Right lobe of liver (tissue), 6 donors: ENCODE data around the gene LAMC2. TPM values are rescaled to one million over a fixed set of nuclear protein-coding genes. Genes with fewer than 3 reads are reported as not detected.

Experiments used
- ATAC-seq, 4 donors: fragments of 200-7000 bp; cut with Tn5 transposase; one replicate each; pipeline ENCODE4 v1.9.1; 2020; ENCODE audit warnings: mild to moderate bottlenecking in 4 of 4, moderate library complexity in 4 of 4
- DNase-seq, 3 donors: peaks; one replicate each; pipeline ENCODE4 v3.0.0-alpha.2; 2020
- H3K27ac ChIP-seq, 3 donors: fragments of 200-600 bp; one replicate each; pipeline ENCODE4 v1.8.0; 2022
- H3K27me3 ChIP-seq, 2 donors: fragments of 200-600 bp; one replicate each; pipeline ENCODE4 v1.8.0; 2022
- H3K36me3 ChIP-seq, 4 donors: fragments of 200-600 bp; sonication (generic) in 1 of 4; one replicate each; pipeline versions ENCODE4 v1.5.1 to v1.8.0; 2017 to 2022; ENCODE audit warnings: control low read depth in 1 of 4
- H3K4me1 ChIP-seq, 4 donors: fragments of 200-600 bp; sonication (generic) in 1 of 4; one replicate each; pipeline versions ENCODE4 v1.5.1 to v1.8.0; 2017 to 2022; ENCODE audit warnings: control low read depth in 1 of 4
- H3K4me3 ChIP-seq, 3 donors: fragments of 200-600 bp; one replicate each; pipeline ENCODE4 v1.8.0; 2022
- H3K9me3 ChIP-seq, 4 donors: fragments of 200-600 bp; sonication (generic) in 1 of 4; one replicate each; pipeline versions ENCODE4 v1.5.1 to v1.8.0; 2017 to 2022; ENCODE audit warnings: control low read depth in 1 of 4
- CTCF ChIP-seq, 4 donors: fragments of 200-600 bp in 3 of 4; fragments of 450-650 bp in 1 of 4; IDR thresholded peaks; one replicate each; pipeline versions ENCODE4 v1.5.1 to v1.8.0; 2016 to 2022; ENCODE audit warnings: antibody characterized with exemption in 4 of 4, mild to moderate bottlenecking in 2 of 4
- POLR2A ChIP-seq: fragments of 450-650 bp; IDR thresholded peaks from one replicate; pipeline ENCODE4 v1.6.1; 2017; ENCODE audit warnings: antibody characterized with exemption, mild to moderate bottlenecking
- WGBS: methylation state at CpG from one replicate; pipeline ENCODE4 v1.1.6; 2018; ENCODE audit warnings: low coverage, low lambda C conversion rate; ENCODE audit not compliant: insufficient coverage; ENCODE audit errors: missing lambda C conversion rate; 5-methylcytosine and 5-hydroxymethylcytosine counted together
- intact Hi-C, 2 donors: fragments of 100-400 bp; cut with DNase I; formaldehyde crosslinking; loops; one replicate each; pipeline versions ENCODE4 v1.11.2 to v1.14.1; 2022
- total RNA-seq, 6 experiments: library from RNA; depleted of rRNA in 2 of 6; stranded (reverse); fragments of >200 nt in 2 of 6; fragmentation: NEBNext Ultra II Directional in 3 of 6; extraction: Animal tissue kit (Norgen Biotek cat#: 25700) in 3 of 6; gene quantifications; one replicate each; pipeline versions ENCODE4 v1.1.0 to v1.2.4, GENCODE V29; 2016 to 2023
- donor health status: DM: no; HTN: yes; CAD: no.
- donor health status: DM: no; HTN: no; CAD: no.
- donor health status: DM: no; HTN: no; CAD: no.
- donor health status: DM: no; HTN: yes; CAD: no.
- donor health status: DM: no; HTN: yes; CAD: no.

The LAMC2 gene
- total RNA-seq, 6 experiments from 2014 or later: 0.17 to 1.5 (median 0.49) TPM

- no peak overlapping the region for H3K4me3 ChIP-seq
- no peaks in the 10 kb centered on the region for H3K4me1 ChIP-seq
- H3K27ac ChIP-seq: no peak overlapping the region
- ATAC-seq (no peak), DNase-seq (no peak)
- no peaks in the 10 kb centered on the region for H3K36me3 ChIP-seq
- H3K27me3 ChIP-seq: no peaks in the 10 kb centered on the region
- H3K9me3 ChIP-seq: no peaks in the 10 kb centered on the region
- intact Hi-C loops: no loop called here
- TF ChIP-seq POLR2A (no peak), CTCF (IDR thresholded peaks at IDR 0.05) (no peak)
- 40% methylated on average over 2 of the region's 3 CpGs for WGBS
Observed at GRCh38 chr1:183274836-183275235, 88.8 kb downstream of the LAMC2 start.

- WGBS: 61% methylated on average over 2 of the region's 3 CpGs
- TF ChIP-seq CTCF (IDR thresholded peaks at IDR 0.05) (no peak), POLR2A (no peak)
- H3K36me3 ChIP-seq: no peaks in the 10 kb centered on the region
- no peak overlapping the region for H3K27ac ChIP-seq
- H3K4me3 ChIP-seq: no peak overlapping the region
- H3K9me3 ChIP-seq: no peaks in the 10 kb centered on the region
- intact Hi-C loops: no loop called here
- DNase-seq: no peak
- no peaks in the 10 kb centered on the region for H3K27me3 ChIP-seq
- no peak for ATAC-seq
- H3K4me1 ChIP-seq: no peaks in the 10 kb centered on the region
Observed at GRCh38 chr1:183275322-183275721, 89.3 kb downstream of the LAMC2 start.

GRCh38 chr1:183276386-183277080, 90.5 kb downstream of the LAMC2 start:
- WGBS: 84% methylated on average over 7 of the region's 9 CpGs
- Histone ChIP-seq H3K36me3 (no peaks in the 10 kb centered on the region), H3K9me3 (no peaks in the 10 kb centered on the region), H3K4me1 (no peaks in the 10 kb centered on the region), H3K4me3 (no peak overlapping the region), H3K27ac (no peak overlapping the region), H3K27me3 (no peaks in the 10 kb centered on the region)
- TF ChIP-seq CTCF (IDR thresholded peaks at IDR 0.05) (no peak), POLR2A (no peak)
- intact Hi-C loops: no loop called here
- DNase-seq (no peak), ATAC-seq (no peak)

- no peak for DNase-seq
- no peak for ATAC-seq
- Histone ChIP-seq H3K9me3 (no peaks in the 10 kb centered on the region), H3K36me3 (no peaks in the 10 kb centered on the region), H3K4me1 (no peaks in the 10 kb centered on the region), H3K27me3 (no peaks in the 10 kb centered on the region), H3K27ac (no peak overlapping the region), H3K4me3 (no peak overlapping the region)
- TF ChIP-seq POLR2A: no peak
- no peak for TF ChIP-seq CTCF (IDR thresholded peaks at IDR 0.05)
- 41% methylated on average over 5 of the region's 7 CpGs for WGBS
- intact Hi-C loops: no loop called here
Observed at GRCh38 chr1:183277821-183278738, 92.0 kb downstream of the LAMC2 start.
